Stimulated activated CD4-positive, alpha-beta T cell treated with anti-CD3 and anti-CD28 coated beads, Interleukin-4, amount 100 ng/mL, for 48 hours (primary cell): ENCODE results near the gene RECK.
"Not testable (repeated sequence)": the region's sequence is repeated elsewhere in the genome, so short reads cannot be mapped to it uniquely, and the experiment has no call there.

Source experiments
- DNase-seq, 2 donors: peaks; one replicate each; pipeline ENCODE4 v3.0.0-alpha.2; 2020; ENCODE audit warnings: low read depth in 2 of 2

Gene RECK

DNA sequence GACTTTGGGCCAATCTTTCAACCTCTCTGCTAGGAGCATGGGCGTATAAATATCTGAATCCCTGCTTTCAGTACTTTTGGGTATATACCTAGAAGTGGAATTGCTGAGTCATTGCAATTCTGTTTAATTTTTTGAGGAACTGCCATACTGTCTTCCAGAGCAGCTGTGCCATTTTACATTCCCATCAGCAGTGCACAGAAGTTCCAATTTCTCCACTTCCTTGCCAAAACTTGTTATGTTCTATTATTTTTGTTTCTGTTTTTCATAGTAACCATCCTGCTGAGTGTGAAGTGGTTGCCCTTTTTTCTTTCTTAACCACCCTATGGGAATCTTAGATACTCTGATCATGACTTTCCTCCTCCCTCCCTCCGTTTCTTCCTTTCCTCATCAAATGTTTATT lies 121.4 kb downstream of the RECK start:
- DNase-seq = no peak

DNA sequence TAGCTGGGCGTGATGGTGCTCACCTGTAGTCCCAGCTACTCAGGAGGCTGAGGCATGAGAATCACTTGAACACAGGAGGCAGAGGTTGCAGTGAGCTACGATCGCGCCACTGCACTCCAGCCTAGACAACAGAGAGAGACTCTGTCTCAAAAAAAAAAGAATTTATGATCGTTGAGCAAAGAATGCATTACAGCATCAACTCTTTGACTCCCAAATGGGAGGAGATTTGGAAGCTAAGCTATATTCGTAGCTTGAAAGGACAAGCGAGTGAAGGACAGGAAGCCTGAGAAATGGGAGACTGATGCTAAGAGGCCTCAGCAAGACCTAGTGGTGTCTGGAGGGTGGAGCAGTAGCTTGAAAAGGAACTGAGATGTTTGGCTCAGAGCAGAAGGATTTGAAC lies 122.2 kb downstream of the RECK start:
- no peak for DNase-seq

DNA sequence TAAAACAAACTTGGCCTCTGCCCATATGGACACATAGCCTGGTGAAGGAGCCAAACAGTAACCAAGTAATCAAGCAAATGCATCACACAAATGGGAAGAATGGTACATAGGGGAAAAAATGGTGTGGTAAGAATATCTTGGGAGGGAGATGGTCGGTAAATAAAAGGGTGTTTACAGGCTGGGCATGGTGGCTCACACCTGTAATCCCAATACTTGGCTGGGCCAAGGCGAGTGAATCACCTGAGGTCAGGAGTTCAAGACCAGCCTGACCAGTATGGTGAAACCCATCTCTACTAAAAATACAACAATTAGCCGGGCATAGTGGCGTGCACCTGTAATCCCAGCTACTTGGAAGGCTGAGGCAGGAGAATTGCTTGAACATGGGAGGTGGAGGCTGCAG lies 122.8 kb downstream of the RECK start:
- not testable (repeated sequence) for DNase-seq

DNA sequence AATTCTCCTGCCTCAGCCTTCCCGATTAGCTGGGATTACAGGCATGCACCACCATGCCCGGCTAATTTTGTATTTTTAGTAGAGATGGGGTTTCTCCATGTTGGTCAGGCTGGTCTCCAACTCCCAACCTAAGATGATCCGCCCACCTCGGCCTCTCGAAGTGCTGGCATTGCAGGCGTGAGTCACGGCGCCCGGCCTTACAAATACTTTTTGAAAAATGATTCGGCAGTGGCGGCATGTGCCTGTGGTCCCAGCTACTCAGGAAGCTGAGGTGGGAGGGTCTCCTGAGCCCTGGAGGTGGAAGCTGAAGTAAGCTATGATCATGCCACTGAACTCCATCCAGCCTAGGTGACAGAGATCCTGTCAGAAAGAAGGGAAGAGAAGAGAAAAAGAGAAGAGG lies 123.4 kb downstream of the RECK start:
- DNase-seq = not testable (repeated sequence)

DNA sequence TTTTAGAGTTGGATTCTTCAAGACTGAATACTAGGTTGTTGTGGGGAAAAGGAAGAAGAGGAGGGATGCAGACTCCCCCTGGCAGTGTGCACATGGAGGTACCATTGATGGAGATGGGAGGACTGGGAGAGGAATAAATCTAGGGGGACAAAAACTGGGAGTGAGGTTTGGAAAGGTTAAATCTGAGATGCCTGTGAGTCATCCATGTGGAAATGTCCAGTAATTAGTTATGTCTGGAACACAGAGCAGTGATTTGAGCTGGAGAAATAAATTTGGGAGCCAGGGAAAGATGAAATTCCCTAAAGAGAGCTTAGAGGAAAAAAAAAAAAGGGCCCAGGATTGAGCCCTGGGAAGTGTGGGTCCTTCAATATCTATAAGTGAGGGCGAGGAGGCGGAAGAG lies 124.5 kb downstream of the RECK start:
- DNase-seq = no peak

DNA sequence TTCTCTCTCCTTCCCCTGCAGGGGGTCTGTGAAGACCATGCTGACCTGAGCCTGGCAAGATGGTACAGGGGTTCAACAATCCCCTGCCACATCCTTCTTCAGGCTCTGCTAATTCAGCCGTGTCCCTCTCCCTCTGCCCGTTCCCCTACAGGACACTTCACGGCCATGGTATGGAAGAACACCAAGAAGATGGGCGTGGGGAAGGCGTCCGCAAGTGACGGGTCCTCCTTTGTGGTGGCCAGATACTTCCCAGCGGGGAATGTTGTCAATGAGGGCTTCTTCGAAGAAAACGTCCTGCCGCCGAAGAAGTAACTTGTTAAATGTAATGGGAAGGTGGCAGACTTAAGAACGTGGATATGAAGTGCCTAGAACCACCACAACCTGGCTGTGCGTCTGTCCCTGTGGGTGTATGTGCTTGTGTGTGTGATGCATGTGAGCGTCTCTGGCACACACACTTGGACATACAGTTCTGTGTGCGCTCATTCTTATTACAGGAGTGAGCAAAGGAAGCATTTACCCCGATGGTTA lies 125.6 kb downstream of the RECK start:
- no peak for DNase-seq

DNA sequence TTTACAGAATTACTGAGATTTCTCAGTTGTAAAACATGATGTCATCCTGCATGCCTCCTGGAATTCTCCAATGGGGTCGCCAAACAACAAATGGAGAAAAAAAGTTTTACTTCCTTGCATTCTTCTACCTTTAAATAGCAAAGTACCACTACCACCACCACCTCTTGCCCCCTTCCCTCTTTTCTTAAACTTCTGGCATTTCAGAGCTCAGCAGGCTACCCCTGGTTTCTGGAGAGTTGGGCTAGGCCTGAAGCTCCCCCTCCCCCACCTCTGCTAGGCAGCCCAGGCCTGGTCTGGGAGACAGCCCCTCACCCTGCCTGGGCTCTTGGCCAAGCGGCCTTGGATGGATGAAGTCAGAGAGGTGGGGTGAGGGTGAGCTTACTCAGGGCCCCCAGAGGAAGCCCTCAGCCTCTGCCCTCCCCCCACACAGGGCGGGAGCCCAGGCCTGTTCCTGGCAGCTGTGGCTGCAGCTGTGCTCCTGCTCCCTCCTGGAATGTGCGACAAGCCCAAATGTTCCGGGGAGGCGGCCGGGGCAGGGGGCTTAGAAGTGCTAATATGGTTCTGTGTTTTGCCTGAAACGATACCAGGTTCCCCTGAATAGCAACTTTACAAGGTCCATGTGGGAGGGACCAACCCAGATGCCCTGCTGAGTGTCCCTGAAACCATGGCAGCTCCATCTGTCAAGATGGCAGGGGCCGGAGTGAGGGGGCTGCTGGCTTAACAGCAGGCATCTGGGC lies 126.5 kb downstream of the RECK start:
- no peak for DNase-seq

DNA sequence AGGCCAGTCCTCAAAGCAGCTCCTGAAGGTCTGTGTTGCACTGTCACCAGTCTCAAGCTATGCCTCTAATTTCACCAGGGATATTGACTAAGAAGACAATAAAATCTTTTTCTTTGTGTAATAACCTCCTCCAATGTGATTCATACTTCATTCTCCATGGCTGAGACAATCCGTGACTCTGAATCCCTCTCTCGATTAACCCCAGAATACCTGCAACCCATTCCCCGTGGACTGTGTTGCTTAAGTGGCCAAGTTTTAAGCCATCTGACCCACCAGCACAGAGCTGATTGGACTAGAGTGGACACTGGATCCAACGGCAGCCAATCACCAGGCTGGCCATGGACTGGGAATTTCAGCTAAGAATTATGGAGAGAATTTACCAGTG lies 127.1 kb downstream of the RECK start:
- no peak for DNase-seq

DNA sequence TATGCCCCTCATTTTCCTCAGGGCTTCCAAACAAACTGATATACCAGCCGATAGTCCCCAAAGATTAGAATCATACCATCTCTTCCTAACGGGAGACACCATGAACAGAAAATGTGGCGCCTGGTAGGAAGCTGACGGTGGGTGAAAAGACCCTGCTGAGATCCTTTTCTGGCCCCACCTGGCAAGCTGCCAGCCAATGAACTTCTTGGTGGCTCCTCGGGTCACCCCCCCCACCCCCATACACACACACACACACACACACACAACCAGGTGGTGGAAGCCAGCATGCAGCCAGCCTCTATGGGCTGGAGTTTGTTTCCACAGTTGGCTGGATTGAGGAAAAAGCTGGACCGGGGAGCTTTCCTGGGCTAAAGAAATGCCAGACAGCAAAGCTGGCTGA lies 127.7 kb downstream of the RECK start:
- no peak for DNase-seq

DNA sequence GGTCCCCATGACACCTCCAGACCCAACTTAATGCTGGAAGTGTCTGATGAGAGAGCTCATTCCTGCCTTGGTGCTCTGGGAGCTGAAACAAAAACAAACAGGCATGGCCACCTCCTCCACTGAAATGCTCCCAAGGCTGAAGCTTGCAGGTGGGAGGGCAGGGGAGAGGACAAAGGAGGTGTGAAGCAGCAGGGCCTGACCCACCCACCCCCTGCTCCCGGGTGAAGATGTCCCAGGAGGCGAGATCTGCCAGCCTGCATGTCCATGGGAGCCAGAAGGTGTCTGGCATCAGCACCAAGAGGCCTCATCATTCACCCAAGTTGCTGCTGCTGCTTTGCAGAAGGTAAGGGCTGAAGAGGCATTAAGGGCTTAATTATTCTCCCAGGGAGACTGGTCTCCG lies 128.3 kb downstream of the RECK start:
- DNase-seq = no peak

DNA sequence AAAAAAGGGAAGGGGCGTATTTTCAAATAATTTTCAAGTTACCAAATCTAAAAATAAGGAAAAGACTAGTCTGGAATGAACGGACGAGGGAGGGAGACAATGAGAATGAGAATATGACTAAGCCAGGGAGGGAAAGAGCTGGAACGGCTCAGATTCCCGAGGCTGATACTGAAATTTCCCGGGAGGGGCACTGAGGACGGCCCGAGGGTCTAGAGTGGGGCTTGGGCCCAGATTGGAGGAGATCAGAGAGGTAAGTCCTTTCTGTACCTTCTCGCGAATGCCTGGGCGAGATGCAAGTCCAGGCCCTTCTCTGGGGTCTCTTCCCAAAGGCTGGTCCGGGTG lies 129.1 kb downstream of the RECK start:
- DNase-seq = no peak

DNA sequence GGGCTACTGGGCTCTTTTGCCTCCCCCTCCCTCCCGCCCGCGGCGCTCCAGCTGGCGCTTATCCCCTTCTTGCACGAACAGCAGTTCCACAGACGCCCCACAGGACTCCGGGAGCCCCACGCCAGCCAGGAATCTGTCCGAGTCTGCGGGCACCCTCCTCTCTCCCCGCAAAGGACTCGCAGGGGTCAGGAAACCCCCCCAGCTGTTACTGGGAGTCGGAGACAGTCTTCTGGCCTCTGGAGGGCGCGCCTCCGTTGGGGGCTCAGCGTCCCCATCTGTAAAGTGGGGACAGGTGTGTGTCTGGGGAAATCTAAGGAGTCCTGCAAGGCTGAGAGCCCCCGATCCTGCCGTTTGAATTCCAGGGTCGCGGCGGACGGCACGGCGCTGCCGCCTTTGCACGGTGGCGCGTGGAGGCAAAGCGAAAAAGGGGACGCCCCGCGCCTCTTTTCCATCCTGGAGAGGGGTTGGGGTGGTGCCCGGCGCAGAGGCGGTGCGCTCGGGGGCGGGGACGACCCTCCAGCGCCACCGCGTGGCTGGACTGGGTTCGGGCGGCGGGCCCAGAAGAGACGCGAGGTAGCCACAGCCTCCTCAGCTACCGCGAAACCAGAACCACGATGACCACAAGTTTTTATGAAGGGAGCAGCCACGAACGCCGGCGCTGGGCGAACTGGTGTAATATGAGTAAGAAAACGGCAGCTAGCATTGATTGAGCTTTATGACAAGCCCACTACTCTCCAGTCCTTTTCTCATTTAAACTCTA lies 129.6 kb downstream of the RECK start:
- DNase-seq = peak; percentile 74 to 82

DNA sequence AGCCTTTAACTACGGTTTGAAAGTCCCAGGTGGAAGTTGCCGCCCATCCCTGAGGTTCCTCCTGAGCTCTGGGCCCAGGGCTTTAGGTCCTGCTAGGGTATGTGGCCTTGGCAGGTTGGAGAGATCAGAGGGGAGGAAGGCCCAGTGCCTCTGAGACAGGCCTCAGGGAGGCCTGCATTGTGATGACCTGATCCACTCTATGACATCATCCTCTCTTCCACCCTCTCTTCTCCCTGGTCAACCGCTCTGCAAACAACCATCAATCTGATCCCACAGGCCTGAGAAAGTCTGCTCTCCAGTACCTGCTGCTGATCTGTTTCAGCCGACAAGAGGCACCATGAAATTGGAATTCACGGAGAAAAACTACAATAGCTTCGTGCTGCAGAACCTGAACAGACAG lies 132.5 kb downstream of the RECK start, which contains the start of gene CCIN:
TSS of gene CCIN (plus strand) at position 223 of the 400 bp plus-strand sequence. CDS start at position 338, 115 bp downstream.
- DNase-seq = no peak

DNA sequence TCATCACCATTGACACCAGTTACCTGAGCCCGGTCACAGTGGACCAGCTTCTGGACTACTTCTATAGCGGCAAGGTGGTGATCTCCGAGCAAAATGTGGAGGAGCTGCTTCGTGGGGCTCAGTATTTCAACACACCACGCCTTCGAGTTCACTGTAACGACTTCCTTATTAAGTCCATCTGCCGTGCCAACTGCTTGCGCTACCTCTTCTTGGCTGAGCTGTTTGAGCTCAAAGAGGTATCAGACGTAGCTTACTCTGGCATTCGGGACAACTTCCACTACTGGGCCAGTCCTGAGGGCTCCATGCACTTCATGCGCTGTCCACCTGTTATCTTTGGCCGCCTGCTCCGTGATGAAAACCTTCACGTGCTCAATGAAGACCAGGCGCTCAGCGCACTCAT lies 133.0 kb downstream of the RECK start:
- DNase-seq = no peak

DNA sequence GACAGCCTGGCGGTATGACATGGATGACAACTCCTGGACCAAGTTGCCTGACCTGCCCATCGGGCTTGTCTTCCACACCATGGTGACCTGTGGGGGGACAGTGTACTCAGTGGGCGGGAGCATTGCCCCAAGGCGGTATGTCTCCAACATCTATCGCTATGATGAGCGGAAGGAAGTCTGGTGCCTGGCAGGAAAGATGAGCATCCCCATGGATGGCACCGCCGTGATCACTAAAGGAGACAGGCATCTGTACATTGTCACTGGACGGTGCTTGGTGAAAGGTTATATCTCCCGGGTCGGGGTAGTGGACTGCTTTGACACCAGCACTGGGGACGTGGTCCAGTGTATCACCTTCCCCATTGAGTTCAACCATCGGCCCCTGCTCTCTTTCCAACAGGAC lies 133.8 kb downstream of the RECK start:
- no peak for DNase-seq

DNA sequence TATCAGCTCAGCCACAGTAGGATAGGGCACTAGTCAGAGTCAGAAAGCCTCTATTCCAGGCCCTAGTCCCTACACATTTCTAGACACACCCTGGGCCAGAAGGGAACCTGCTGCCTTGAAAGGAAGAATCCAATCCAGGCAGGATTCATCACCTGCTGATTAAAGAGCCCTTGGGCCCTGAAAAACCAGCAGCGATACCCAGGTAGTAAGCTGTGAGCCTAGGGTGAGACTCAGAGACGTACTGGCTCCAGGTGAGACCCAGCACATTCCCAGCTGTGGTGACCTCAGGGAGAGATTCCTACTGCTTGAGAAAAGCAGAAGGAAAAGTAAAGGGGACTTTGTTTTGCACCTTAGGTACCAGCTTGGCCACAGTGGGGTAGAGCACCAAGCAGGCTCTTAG lies 137.1 kb downstream of the RECK start:
- DNase-seq = no peak
